ENCODE measurements around the gene RAB12.
"Not testable (repeated sequence)": the region's sequence is repeated elsewhere in the genome, so short reads cannot be mapped to it uniquely, and the experiment has no call there.

The RAB12 gene

GRCh38 chr18:8608795-8609658, at the start of gene RAB12:
Gene RAB12, plus strand, starts transcription at chr18:8609437. Its CDS starts 3 bp downstream, at chr18:8609440.
- peak; percentile 98 for DNase-seq (ENCODE audit: low spot score)

GRCh38 chr18:8559612-8560186, 49.5 kb upstream of the RAB12 start:
- DNase-seq (ENCODE audit: low spot score): peak; percentile 33
- FAIRE-seq: no peak

More at GRCh38 chr18:8608795-8609658, at the start of gene RAB12:
- FAIRE-seq: peak; percentile 53

- FAIRE-seq (peak; percentile 58), DNase-seq (ENCODE audit: low spot score) (no peak)
Measured at GRCh38 chr18:8561123-8561910, 47.9 kb upstream of the RAB12 start.

GRCh38 chr18:8562070-8562469, 47.2 kb upstream of the RAB12 start:
- DNase-seq (ENCODE audit: low spot score): no peak
- no peak for FAIRE-seq

GRCh38 chr18:8562919-8563318, 46.3 kb upstream of the RAB12 start:
- FAIRE-seq (no peak), DNase-seq (ENCODE audit: low spot score) (no peak)

GRCh38 chr18:8571399-8571798, 37.8 kb upstream of the RAB12 start:
- DNase-seq (ENCODE audit: low spot score) (no peak), FAIRE-seq (no peak)

GRCh38 chr18:8573766-8574165, 35.5 kb upstream of the RAB12 start:
- FAIRE-seq; DNase-seq (ENCODE audit: low spot score): not testable (repeated sequence)

- FAIRE-seq (no peak), DNase-seq (ENCODE audit: low spot score) (no peak)
Measured at GRCh38 chr18:8584798-8585197, 24.4 kb upstream of the RAB12 start.

- no peak for FAIRE-seq
- DNase-seq (ENCODE audit: low spot score): no peak
Measured at GRCh38 chr18:8586941-8587340, 22.3 kb upstream of the RAB12 start.

- DNase-seq (ENCODE audit: low spot score) (no peak), FAIRE-seq (no peak)
Measured at GRCh38 chr18:8595445-8595844, 13.8 kb upstream of the RAB12 start.

- FAIRE-seq: no peak
- DNase-seq (ENCODE audit: low spot score): no peak
Measured at GRCh38 chr18:8601277-8602032, 7.8 kb upstream of the RAB12 start.

GRCh38 chr18:8602040-8602439, 7.2 kb upstream of the RAB12 start:
- DNase-seq (ENCODE audit: low spot score) (no peak), FAIRE-seq (no peak)

- no peak for FAIRE-seq
Measured at GRCh38 chr18:8602557-8602956, 6.7 kb upstream of the RAB12 start.

GRCh38 chr18:8603663-8604520, 5.3 kb upstream of the RAB12 start:
- DNase-seq (ENCODE audit: low spot score) (no peak), FAIRE-seq (no peak)

More at GRCh38 chr18:8602557-8602956, 6.7 kb upstream of the RAB12 start:
- no peak for DNase-seq (ENCODE audit: low spot score)

- DNase-seq (ENCODE audit: low spot score): no peak
- FAIRE-seq: no peak
Measured at GRCh38 chr18:8605974-8606373, 3.3 kb upstream of the RAB12 start.

- DNase-seq (ENCODE audit: low spot score) (no peak), FAIRE-seq (no peak)
Measured at GRCh38 chr18:8607776-8608742, 1.2 kb upstream of the RAB12 start.

GRCh38 chr18:8609659-8610458, 622 bp downstream of the RAB12 start:
- peak; percentile 37 for DNase-seq (ENCODE audit: low spot score)
- no peak for FAIRE-seq

- DNase-seq (ENCODE audit: low spot score) (no peak), FAIRE-seq (no peak)
Measured at GRCh38 chr18:8610459-8610851, 1.2 kb downstream of the RAB12 start.

Measured in urothelium cell line (cell line).